K562 (cell line): ENCODE measurements around the gene HIPK1. TPM values are rescaled to one million over a fixed set of nuclear protein-coding genes. Genes with fewer than 3 reads are reported as not detected.

ENCODE experiments used
- ATF7 ChIP-seq: fragments of 450-650 bp; IDR thresholded peaks from 2 replicates; pipeline ENCODE4 v1.7.1; 2014; ENCODE audit warnings: mild to moderate bottlenecking, moderate library complexity
- BHLHE40 ChIP-seq: IDR thresholded peaks from 2 replicates; pipeline ENCODE4 v1.6.1; 2011; ENCODE audit warnings: low read length, improper control_type of control experiment
- EWSR1 ChIP-seq: fragments of 450-650 bp; IDR thresholded peaks from 2 replicates; pipeline ENCODE4 v1.6.1; 2018; ENCODE audit warnings: borderline replicate concordance, mild to moderate bottlenecking, low read depth, moderate library complexity; ENCODE audit not compliant: partially characterized antibody
- HIVEP1 ChIP-seq: fragments of 250-450 bp; sonication (Bioruptor Pico); IDR thresholded peaks from 2 replicates; pipeline ENCODE4 v1.4.0; 2020; ENCODE audit warnings: mild to moderate bottlenecking
- HMG20B ChIP-seq: fragments of 250-450 bp; sonication (Bioruptor Pico); IDR thresholded peaks from 2 replicates; pipeline ENCODE4 v1.5.0; 2021; ENCODE audit warnings: mild to moderate bottlenecking
- LCOR ChIP-seq: sonication (generic); formaldehyde crosslinking; IDR thresholded peaks from 2 replicates; pipeline ENCODE4 v1.8.0; 2022; ENCODE audit warnings: mild to moderate bottlenecking, missing genetic modification reagents
- NR1H2 ChIP-seq: sonication (generic); formaldehyde crosslinking; IDR thresholded peaks from 2 replicates; pipeline ENCODE4 v1.4.0; 2020; ENCODE audit warnings: mild to moderate bottlenecking, missing genetic modification reagents
- POLR3A ChIP-seq: IDR thresholded peaks from 2 replicates; pipeline ENCODE4 v1.6.1; 2011; ENCODE audit warnings: borderline replicate concordance, mild to moderate bottlenecking, moderate library complexity; ENCODE audit not compliant: insufficient read length, insufficient read depth; ENCODE audit errors: extremely low read depth
- TAF9B ChIP-seq: fragments of 450-650 bp; IDR thresholded peaks from 2 replicates; pipeline ENCODE4 v1.6.1; 2018; ENCODE audit warnings: mild to moderate bottlenecking; ENCODE audit not compliant: partially characterized antibody
- ZKSCAN8 ChIP-seq: fragments of 200-800 bp; sonication (Bioruptor generic); IDR thresholded peaks from 2 replicates; pipeline ENCODE4 v1.6.1; 2016; ENCODE audit warnings: missing genetic modification characterization, missing compliant biosample characterization
- ZNF143 ChIP-seq: sonication (generic); formaldehyde crosslinking; IDR thresholded peaks from 2 replicates; pipeline ENCODE4 v1.9.0; 2022; ENCODE audit warnings: mild to moderate bottlenecking, missing genetic modification reagents
- ZNF384 ChIP-seq: IDR thresholded peaks from 2 replicates; pipeline ENCODE4 v1.6.1; 2012; ENCODE audit warnings: low read depth, low read length, improper control_type of control experiment
- ZNF696 ChIP-seq: fragments of 250-450 bp; sonication (Bioruptor Pico); conservative IDR thresholded peaks from 2 replicates; pipeline ENCODE4 v1.4.0; 2020; ENCODE audit warnings: mild to moderate bottlenecking, moderate library complexity
- polyA plus RNA-seq, 8 experiments: library from polyadenylated mRNA; depleted of rRNA in 4 of 8; stranded (reverse) in 5 of 8; unstranded in 3 of 8; fragments of >200 nt; fragmentation: Nextera tagmentation in 2 of 8; fragmentation: Illumina TruSeq in 1 of 8; extraction: Ambion mirVana in 2 of 8; extraction: Trizol in 1 of 8; gene quantifications; 2 replicates each; pipeline versions ENCODE4 v1.2.1 to v1.2.3, GENCODE V29; 2011 to 2014; ENCODE audit warnings: inconsistent platforms in 1 of 8, missing spikeins in 1 of 8
- total RNA-seq, 7 experiments: library from RNA; depleted of rRNA in 6 of 7; stranded (reverse); fragments of >200 nt in 6 of 7; fragmentation: Illumina TruSeq in 2 of 7; extraction: Trizol in 2 of 7; gene quantifications; 2 replicates each; pipeline versions ENCODE4 v1.2.1 to v1.2.3, GENCODE V29; 2011 to 2021; ENCODE audit warnings: low replicate concordance in 1 of 7
- TF ChIP-seq, protein P1 (sequence below): fragments of 250-450 bp; sonication (Bioruptor Pico); IDR thresholded peaks from 2 replicates; pipeline ENCODE4 v1.4.0; 2020; ENCODE audit warnings: mild to moderate bottlenecking
- TF ChIP-seq, protein P2 (sequence below), 3 experiments: fragments of 200-800 bp in 1 of 3; sonication (Bioruptor generic) in 1 of 3; sonication (generic) in 1 of 3; formaldehyde crosslinking in 1 of 3; IDR thresholded peaks; 2 replicates each; pipeline versions ENCODE4 v1.6.1 to v1.8.0; 2016 to 2022; ENCODE audit warnings: mild to moderate bottlenecking in 2 of 3, missing compliant biosample characterization in 2 of 3, missing genetic modification characterization in 2 of 3, missing genetic modification reagents in 1 of 3
- TF ChIP-seq, protein P3 (sequence below), 2 experiments: fragments of 450-650 bp; formaldehyde crosslinking in 1 of 2; IDR thresholded peaks; 2 replicates each; pipeline versions ENCODE4 v1.4.0 to v1.6.1; 2014 to 2020; ENCODE audit warnings: mild to moderate bottlenecking in 2 of 2, borderline replicate concordance in 1 of 2, low read depth in 1 of 2

The HIPK1 gene
- total and polyA plus RNA-seq, 9 of the 15 experiments (the other 6 are each of a cell fraction or from before 2014, with no cell fraction given): 10.0 to 57.9 (median 29.6) TPM

DNA sequence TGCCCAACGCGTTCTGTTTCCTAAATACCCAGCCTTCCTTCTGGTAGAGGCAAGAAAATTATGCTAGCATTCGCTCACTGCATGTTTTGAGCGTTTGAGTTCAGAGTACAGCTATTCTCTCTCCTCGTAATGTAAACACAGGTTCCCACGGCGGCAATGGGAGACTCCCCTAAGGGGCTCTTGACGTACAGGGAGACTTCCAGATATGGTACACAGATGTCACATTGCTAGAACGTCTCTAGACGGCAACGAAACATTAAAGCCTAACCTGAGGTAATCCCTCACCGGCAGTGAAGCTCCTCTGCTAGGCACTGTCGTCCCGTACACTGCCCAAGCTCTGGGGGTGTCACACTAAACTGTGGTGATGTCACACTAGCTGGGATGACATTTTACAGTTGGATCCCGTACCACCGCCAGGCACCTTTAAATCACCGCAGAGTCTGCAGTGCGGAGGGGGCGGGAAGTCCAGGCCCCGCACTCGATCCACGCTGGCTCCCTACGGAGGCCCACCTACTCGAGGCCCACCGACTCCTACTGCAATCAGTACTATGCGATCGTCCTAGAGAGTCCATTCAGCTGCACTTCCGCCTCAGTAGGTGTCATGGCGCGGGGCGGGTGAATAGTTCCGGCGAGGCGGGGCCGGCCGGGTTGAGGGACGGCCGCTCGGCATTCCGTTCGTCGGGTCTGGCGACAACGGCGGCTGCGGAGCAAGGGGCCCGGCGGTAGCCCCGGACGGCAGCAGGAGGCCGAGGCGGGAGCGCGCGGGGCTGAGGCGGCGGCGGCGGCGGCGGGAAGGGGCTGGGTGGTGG lies at the start of gene HIPK1 (continued):
- TF ChIP-seq ATF7 (peak; percentile 98), ZKSCAN8 (CRISPR knock-in tag) (no peak), LCOR (CRISPR knock-in tag) (peak; percentile 85), ZNF143 (0 out of 2 replicates have a peak, but pooled peaks have one; percentile 49), TAF9B (peak; percentile 73), POLR3A (no peak), HIVEP1 (CRISPR knock-in tag) (no peak), NR1H2 (CRISPR knock-in tag) (0 out of 2 replicates have a peak, but pooled peaks have one; percentile 53), ZNF696 (CRISPR knock-in tag) (no peak), EWSR1 (no peak), BHLHE40 (peak; percentile 48), HMG20B (CRISPR knock-in tag) (no peak), ZNF384 (peak; percentile 25; the same call in 1 of the 2 replicates)
- TF ChIP-seq, protein P1, sequence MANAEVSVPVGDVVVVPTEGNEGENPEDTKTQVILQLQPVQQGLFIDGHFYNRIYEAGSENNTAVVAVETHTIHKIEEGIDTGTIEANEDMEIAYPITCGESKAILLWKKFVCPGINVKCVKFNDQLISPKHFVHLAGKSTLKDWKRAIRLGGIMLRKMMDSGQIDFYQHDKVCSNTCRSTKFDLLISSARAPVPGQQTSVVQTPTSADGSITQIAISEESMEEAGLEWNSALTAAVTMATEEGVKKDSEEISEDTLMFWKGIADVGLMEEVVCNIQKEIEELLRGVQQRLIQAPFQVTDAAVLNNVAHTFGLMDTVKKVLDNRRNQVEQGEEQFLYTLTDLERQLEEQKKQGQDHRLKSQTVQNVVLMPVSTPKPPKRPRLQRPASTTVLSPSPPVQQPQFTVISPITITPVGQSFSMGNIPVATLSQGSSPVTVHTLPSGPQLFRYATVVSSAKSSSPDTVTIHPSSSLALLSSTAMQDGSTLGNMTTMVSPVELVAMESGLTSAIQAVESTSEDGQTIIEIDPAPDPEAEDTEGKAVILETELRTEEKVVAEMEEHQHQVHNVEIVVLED (CRISPR knock-in tag): peak; percentile 71
- TF ChIP-seq, protein P2, sequence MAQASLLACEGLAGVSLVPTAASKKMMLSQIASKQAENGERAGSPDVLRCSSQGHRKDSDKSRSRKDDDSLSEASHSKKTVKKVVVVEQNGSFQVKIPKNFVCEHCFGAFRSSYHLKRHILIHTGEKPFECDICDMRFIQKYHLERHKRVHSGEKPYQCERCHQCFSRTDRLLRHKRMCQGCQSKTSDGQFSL (CRISPR knock-in tag; IDR thresholded peaks at IDR 0.05): peak; percentile 53; the same call in 1 of the 2 replicates
- TF ChIP-seq, protein P2 (tag; IDR thresholded peaks at IDR 0.05): no peak
- TF ChIP-seq, protein P3, sequence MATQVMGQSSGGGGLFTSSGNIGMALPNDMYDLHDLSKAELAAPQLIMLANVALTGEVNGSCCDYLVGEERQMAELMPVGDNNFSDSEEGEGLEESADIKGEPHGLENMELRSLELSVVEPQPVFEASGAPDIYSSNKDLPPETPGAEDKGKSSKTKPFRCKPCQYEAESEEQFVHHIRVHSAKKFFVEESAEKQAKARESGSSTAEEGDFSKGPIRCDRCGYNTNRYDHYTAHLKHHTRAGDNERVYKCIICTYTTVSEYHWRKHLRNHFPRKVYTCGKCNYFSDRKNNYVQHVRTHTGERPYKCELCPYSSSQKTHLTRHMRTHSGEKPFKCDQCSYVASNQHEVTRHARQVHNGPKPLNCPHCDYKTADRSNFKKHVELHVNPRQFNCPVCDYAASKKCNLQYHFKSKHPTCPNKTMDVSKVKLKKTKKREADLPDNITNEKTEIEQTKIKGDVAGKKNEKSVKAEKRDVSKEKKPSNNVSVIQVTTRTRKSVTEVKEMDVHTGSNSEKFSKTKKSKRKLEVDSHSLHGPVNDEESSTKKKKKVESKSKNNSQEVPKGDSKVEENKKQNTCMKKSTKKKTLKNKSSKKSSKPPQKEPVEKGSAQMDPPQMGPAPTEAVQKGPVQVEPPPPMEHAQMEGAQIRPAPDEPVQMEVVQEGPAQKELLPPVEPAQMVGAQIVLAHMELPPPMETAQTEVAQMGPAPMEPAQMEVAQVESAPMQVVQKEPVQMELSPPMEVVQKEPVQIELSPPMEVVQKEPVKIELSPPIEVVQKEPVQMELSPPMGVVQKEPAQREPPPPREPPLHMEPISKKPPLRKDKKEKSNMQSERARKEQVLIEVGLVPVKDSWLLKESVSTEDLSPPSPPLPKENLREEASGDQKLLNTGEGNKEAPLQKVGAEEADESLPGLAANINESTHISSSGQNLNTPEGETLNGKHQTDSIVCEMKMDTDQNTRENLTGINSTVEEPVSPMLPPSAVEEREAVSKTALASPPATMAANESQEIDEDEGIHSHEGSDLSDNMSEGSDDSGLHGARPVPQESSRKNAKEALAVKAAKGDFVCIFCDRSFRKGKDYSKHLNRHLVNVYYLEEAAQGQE (IDR thresholded peaks at IDR 0.05; ENCODE audit: borderline replicate concordance): peak; percentile 92
- TF ChIP-seq, protein P3 (CRISPR knock-in tag; IDR thresholded peaks at IDR 0.05; ENCODE audit: low read depth): 0 out of 2 replicates have a peak, but pooled peaks have one; percentile 46
